ENCODE results near the gene ZBTB20.

- TF ChIP-seq TAF1 (IDR thresholded peaks at IDR 0.05; ENCODE audit: borderline replicate concordance, insufficient read depth, low read length) (no peak), REST (IDR thresholded peaks at IDR 0.05; ENCODE audit: insufficient read depth in 1 of 2, low read depth in 2 of 2, low read length in 2 of 2) (no peak), POLR2AphosphoS5 (IDR thresholded peaks at IDR 0.05; ENCODE audit: low read depth, low read length) (no peak)
These were observed 520.3 kb downstream of the ZBTB20 start for GRCh38 chr3:114626751-114627150.
